ENCODE measurements around the gene GADD45A.

GADD45A gene

DNA sequence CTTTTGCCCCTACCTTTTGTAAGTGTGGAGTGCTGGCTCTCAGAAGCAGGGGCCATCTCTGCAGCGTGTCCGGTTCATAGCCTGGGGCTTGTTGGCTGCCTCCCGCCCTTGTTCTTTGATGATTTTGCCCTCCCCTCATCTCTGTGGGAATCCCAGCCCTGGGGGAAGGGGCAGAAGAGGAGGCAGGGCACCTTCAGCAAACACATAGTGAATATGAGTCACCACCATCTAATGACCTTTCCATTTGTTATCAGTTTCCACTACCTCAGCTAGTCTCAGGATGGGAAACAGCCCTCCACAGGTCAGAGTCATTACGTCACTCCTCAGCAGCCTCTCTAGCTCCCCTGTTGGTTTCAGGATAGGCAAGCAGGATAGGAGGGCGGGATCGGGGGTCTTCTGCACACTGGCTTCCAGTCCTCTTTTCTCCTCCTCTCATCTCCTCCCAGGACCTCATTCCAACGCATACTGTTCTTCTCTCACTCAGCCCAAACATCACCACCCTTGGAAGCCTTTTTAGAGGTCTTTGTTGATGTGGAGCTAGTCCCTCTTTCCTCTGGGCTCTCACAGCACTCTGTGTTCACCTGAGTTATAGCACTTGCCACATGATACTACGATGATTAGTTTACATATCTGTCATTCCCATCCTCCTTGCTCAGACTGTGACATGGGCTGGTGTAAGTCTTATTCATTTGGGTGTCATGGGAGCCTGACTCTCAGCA is 15.8 kb downstream of the GADD45A start:
- H2AFZ ChIP-seq (ENCODE audit: low read length): no peak overlapping the region
- no peak overlapping the region for H3K4me3 ChIP-seq (ENCODE audit: low read length)
- H3K79me2 ChIP-seq (ENCODE audit: low read length): no peaks in the 10 kb centered on the region
- H3K27me3 ChIP-seq (replicated peaks; ENCODE audit: insufficient read depth, low read length): no peaks in the 10 kb centered on the region
- H3K9ac ChIP-seq (ENCODE audit: low read length): no peak overlapping the region
- DNase-seq: no peak
- no peaks in the 10 kb centered on the region for H3K4me1 ChIP-seq (ENCODE audit: low read length)
- H3K4me2 ChIP-seq (ENCODE audit: low read depth, low read length): no peak overlapping the region
- H3F3A ChIP-seq (ENCODE audit: insufficient read depth, low read length): no peaks in the 10 kb centered on the region
- no peaks in the 10 kb centered on the region for H3K9me2 ChIP-seq (replicated peaks; ENCODE audit: insufficient read depth, low read length)
- H4K20me1 ChIP-seq (ENCODE audit: insufficient read depth, low read length): no peaks in the 10 kb centered on the region
- H3K9me3 ChIP-seq (replicated peaks; ENCODE audit: insufficient read depth, low read length): no peaks in the 10 kb centered on the region
- no peaks in the 10 kb centered on the region for H3K36me3 ChIP-seq (replicated peaks; ENCODE audit: insufficient read depth, low read length)
- no peak overlapping the region for H3K27ac ChIP-seq (ENCODE audit: low read length)
- TF ChIP-seq EZH2phosphoT487 (IDR thresholded peaks at IDR 0.05; ENCODE audit: low read length) (no peak), CTCF (IDR thresholded peaks at IDR 0.05; ENCODE audit: low read length) (no peak), EZH2 (optimal IDR thresholded peaks at IDR 0.05; ENCODE audit: low read depth, low read length) (no peak)

DNA sequence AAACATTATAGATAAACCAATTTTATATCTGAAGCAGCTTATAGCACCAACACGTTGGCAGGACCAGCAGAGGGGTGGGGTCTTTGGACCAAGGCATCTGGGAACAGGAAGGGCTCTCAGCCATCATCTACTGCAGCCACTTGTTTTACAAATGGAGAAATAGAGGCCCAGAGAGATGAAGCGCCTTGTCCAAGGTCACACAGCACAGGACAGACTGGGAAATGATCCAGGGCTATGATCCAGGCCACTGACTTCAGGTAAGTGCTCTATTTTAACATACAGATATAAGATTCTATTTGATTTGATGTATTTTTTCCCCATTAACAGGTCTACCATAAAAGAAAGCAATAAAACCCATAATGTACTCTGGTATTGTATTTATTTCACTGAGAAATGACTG is 16.9 kb downstream of the GADD45A start:
- Histone ChIP-seq H3K27me3 (replicated peaks; ENCODE audit: insufficient read depth, low read length) (no peaks in the 10 kb centered on the region), H3K9me3 (replicated peaks; ENCODE audit: insufficient read depth, low read length) (no peaks in the 10 kb centered on the region), H3K4me1 (ENCODE audit: low read length) (no peaks in the 10 kb centered on the region), H3K36me3 (replicated peaks; ENCODE audit: insufficient read depth, low read length) (no peaks in the 10 kb centered on the region), H4K20me1 (ENCODE audit: insufficient read depth, low read length) (no peaks in the 10 kb centered on the region), H3K9me2 (replicated peaks; ENCODE audit: insufficient read depth, low read length) (no peaks in the 10 kb centered on the region), H3K27ac (ENCODE audit: low read length) (no peak overlapping the region), H3K79me2 (ENCODE audit: low read length) (no peaks in the 10 kb centered on the region), H3K4me3 (ENCODE audit: low read length) (no peak overlapping the region), H3F3A (ENCODE audit: insufficient read depth, low read length) (no peaks in the 10 kb centered on the region), H2AFZ (ENCODE audit: low read length) (no peak overlapping the region), H3K4me2 (ENCODE audit: low read depth, low read length) (no peak overlapping the region), H3K9ac (ENCODE audit: low read length) (no peak overlapping the region)
- no peak for DNase-seq
- TF ChIP-seq CTCF (IDR thresholded peaks at IDR 0.05; ENCODE audit: low read length): no peak
- no peak for TF ChIP-seq EZH2phosphoT487 (IDR thresholded peaks at IDR 0.05; ENCODE audit: low read length)
- no peak for TF ChIP-seq EZH2 (optimal IDR thresholded peaks at IDR 0.05; ENCODE audit: low read depth, low read length)

DNA sequence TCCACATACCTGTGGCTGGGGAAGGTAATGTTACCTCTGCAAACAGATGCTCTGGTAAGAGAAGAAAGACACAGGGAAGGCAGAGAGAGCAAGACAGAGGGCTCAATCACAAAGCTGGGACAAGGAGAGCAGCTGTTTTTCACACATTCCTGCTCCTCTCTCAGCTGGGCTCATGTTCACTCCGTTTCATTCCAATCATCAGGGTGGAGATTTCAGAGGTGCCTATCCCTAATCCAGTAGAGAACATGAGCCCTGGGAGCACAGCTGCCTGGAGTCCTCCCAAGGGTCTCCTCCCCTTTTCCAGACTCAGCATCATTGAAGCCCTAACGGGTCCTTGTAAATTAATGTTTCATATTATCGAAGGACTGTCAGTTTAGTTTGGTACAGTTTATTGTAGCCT is 19.4 kb downstream of the GADD45A start:
- TF ChIP-seq EZH2 (optimal IDR thresholded peaks at IDR 0.05; ENCODE audit: low read depth, low read length) (no peak), CTCF (IDR thresholded peaks at IDR 0.05; ENCODE audit: low read length) (no peak), EZH2phosphoT487 (IDR thresholded peaks at IDR 0.05; ENCODE audit: low read length) (no peak)
- no peak overlapping the region for H2AFZ ChIP-seq (ENCODE audit: low read length)
- no peak for DNase-seq
- H3K4me1 ChIP-seq (ENCODE audit: low read length): no peaks in the 10 kb centered on the region
- no peak overlapping the region for H3K27ac ChIP-seq (ENCODE audit: low read length)
- no peaks in the 10 kb centered on the region for H3K9me2 ChIP-seq (replicated peaks; ENCODE audit: insufficient read depth, low read length)
- no peak overlapping the region for H3K4me2 ChIP-seq (ENCODE audit: low read depth, low read length)
- H3K9ac ChIP-seq (ENCODE audit: low read length): no peak overlapping the region
- no peaks in the 10 kb centered on the region for H3K79me2 ChIP-seq (ENCODE audit: low read length)
- H3K9me3 ChIP-seq (replicated peaks; ENCODE audit: insufficient read depth, low read length): no peaks in the 10 kb centered on the region
- H3F3A ChIP-seq (ENCODE audit: insufficient read depth, low read length): no peaks in the 10 kb centered on the region
- H3K27me3 ChIP-seq (replicated peaks; ENCODE audit: insufficient read depth, low read length): no peaks in the 10 kb centered on the region
- no peaks in the 10 kb centered on the region for H3K36me3 ChIP-seq (replicated peaks; ENCODE audit: insufficient read depth, low read length)
- no peaks in the 10 kb centered on the region for H4K20me1 ChIP-seq (ENCODE audit: insufficient read depth, low read length)
- no peak overlapping the region for H3K4me3 ChIP-seq (ENCODE audit: low read length)
